ENCODE results near the gene SPARC. TPM values are rescaled to one million over a fixed set of nuclear protein-coding genes. Genes with fewer than 3 reads are reported as not detected.

SPARC gene
- total and polyA plus RNA-seq, 2 donors (not counting 1 experiment from before 2014, with no cell fraction given) = 0.45 TPM; not detected in 1

DNA sequence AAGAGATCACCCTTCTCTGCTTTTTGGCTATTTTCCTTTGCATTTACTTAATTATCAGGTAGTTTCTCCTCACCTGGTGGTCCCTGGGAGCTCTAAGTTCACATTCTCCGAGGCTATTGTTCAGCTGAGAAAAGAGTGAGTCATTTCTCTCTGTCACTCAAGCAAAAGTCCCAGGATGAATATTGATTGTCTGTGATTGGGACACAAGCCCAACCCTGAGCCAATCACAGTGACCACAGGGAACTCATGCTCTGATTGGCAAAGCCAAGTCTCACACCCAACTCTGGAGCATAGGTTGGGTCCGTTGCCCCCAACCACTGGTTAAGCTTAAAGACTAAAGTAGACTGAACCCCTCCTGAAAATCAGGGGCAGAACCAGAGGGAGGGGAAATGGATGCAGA is 67.8 kb downstream of the SPARC start:
- intact Hi-C loops (cut with micrococcal nuclease) = no loop called here
- POLR2A ChIA-PET = no interaction called here
- Histone ChIP-seq H3K36me3 (replicated peaks in 1 of 2; ENCODE audit: control extremely low read depth in 1 of 2, control insufficient read depth in 1 of 2, extremely low read depth in 1 of 2, insufficient read depth in 2 of 2, low read length in 1 of 2) (no peaks in the 10 kb centered on the region), H3K9ac (ENCODE audit: low read length) (no peak overlapping the region), H4K20me1 (ENCODE audit: control insufficient read depth, insufficient read depth, low read length, poor library complexity, severe bottlenecking) (no peaks in the 10 kb centered on the region), H3K4me2 (replicated peaks; ENCODE audit: low read depth, low read length, poor library complexity, severe bottlenecking) (no peak overlapping the region), H3K79me2 (ENCODE audit: control insufficient read depth, insufficient read depth, low read length) (no peaks in the 10 kb centered on the region), H3K27ac (ENCODE audit: low read length in 2 of 2) (no peak overlapping the region), H3K27me3 (replicated peaks in 1 of 4; ENCODE audit: control extremely low read depth in 1 of 4, control insufficient read depth in 3 of 4, insufficient read depth in 4 of 4, low read length in 3 of 4) (peaks cover 0 to 21% (median 3%) of the 10 kb centered on the region in 4 experiments), H3K4me3 (ENCODE audit: control extremely low read depth in 1 of 5, extremely low read depth in 1 of 5, insufficient read depth in 1 of 5, low read depth in 2 of 5, low read length in 4 of 5) (no peak overlapping the region), H3K4me1 (ENCODE audit: control insufficient read depth in 2 of 2, insufficient read depth in 2 of 2, low read length in 2 of 2) (no peaks in the 10 kb centered on the region), H2AFZ (ENCODE audit: insufficient read depth, low read depth, low read length, poor library complexity, severe bottlenecking) (no peak overlapping the region), H3K9me3 (ENCODE audit: control extremely low read depth in 1 of 3, control insufficient read depth in 2 of 3, insufficient read depth in 1 of 3, low read length in 2 of 3) (no peaks in the 10 kb centered on the region)
- no peak for TF ChIP-seq EZH2 (IDR thresholded peaks at IDR 0.05; ENCODE audit: borderline replicate concordance, insufficient read depth, low read depth, low read length, poor library complexity, severe bottlenecking)
- TF ChIP-seq, protein P1, sequence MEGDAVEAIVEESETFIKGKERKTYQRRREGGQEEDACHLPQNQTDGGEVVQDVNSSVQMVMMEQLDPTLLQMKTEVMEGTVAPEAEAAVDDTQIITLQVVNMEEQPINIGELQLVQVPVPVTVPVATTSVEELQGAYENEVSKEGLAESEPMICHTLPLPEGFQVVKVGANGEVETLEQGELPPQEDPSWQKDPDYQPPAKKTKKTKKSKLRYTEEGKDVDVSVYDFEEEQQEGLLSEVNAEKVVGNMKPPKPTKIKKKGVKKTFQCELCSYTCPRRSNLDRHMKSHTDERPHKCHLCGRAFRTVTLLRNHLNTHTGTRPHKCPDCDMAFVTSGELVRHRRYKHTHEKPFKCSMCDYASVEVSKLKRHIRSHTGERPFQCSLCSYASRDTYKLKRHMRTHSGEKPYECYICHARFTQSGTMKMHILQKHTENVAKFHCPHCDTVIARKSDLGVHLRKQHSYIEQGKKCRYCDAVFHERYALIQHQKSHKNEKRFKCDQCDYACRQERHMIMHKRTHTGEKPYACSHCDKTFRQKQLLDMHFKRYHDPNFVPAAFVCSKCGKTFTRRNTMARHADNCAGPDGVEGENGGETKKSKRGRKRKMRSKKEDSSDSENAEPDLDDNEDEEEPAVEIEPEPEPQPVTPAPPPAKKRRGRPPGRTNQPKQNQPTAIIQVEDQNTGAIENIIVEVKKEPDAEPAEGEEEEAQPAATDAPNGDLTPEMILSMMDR (IDR thresholded peaks at IDR 0.05) = no peak
- CTCF ChIA-PET = no interaction called here
- no peak overlapping the region for H3K4me3 Mint-ChIP-seq
- DNase-seq (no peak), ATAC-seq (ENCODE audit: low read depth) (no peak)
- H3K27me3 Mint-ChIP-seq = peaks cover 46% of the 10 kb centered on the region
- no peaks in the 10 kb centered on the region for H3K9me3 Mint-ChIP-seq (ENCODE audit: insufficient read depth)
- H3K27ac Mint-ChIP-seq = no peak overlapping the region
- no CpG with 5 or more reads among the region's 2 CpGs for WGBS (ENCODE audit: insufficient coverage)
- H3K4me1 Mint-ChIP-seq = no peaks in the 10 kb centered on the region

DNA sequence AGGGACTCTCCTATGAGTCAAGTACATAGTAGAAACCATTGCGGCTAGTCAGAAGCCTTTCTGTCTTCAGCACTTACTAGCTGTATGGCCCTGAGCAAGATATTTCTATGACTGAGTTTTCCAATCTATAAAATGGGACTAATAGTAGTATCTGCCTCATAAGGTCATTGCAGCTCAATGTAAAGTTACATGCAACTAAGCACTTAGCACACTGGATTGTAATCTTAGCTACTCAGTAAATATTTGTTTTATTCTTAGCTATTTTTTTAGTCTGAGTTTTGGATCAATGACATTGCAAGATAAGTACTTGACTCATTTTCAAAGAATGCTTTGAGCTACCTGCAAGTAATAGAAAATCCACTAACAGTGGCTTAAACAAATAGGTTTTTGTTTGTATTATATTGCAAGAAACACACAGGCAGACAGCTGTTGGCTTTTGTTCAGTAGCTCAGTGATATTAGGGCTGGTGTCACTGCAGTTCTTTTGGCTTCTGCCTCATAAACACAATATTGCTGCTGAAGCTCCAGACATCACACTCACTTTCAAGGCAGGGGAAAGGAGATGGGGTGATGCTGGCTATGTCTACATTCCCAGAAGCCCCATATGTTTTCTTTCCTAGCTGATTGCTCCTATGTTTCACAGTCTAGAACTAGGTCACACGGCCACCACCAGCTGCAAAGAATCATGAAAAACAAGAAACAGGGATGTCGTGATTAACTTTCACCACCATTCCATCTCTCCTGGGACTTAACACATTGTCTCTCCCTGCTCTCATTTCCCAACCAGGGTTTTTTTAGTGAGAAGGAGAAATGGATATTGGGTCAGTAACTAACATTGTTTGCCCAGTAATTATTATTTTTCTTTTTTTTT is 68.6 kb downstream of the SPARC start:
- Mint-ChIP-seq H3K4me3 (no peak overlapping the region), H3K4me1 (peaks cover 5% of the 10 kb centered on the region), H3K27ac (no peak overlapping the region), H3K27me3 (peaks cover 42% of the 10 kb centered on the region), H3K9me3 (ENCODE audit: insufficient read depth) (no peaks in the 10 kb centered on the region)
- Histone ChIP-seq H3K4me3 (ENCODE audit: control extremely low read depth in 1 of 5, extremely low read depth in 1 of 5, insufficient read depth in 1 of 5, low read depth in 2 of 5, low read length in 4 of 5) (no peak overlapping the region), H3K27ac (ENCODE audit: low read length in 2 of 2) (no peak overlapping the region), H3K9me3 (ENCODE audit: control extremely low read depth in 1 of 3, control insufficient read depth in 2 of 3, insufficient read depth in 1 of 3, low read length in 2 of 3) (no peaks in the 10 kb centered on the region), H3K79me2 (ENCODE audit: control insufficient read depth, insufficient read depth, low read length) (no peaks in the 10 kb centered on the region), H3K27me3 (replicated peaks in 1 of 4; ENCODE audit: control extremely low read depth in 1 of 4, control insufficient read depth in 3 of 4, insufficient read depth in 4 of 4, low read length in 3 of 4) (peaks cover 0 to 17% (median 3%) of the 10 kb centered on the region in 4 experiments), H3K36me3 (replicated peaks in 1 of 2; ENCODE audit: control extremely low read depth in 1 of 2, control insufficient read depth in 1 of 2, extremely low read depth in 1 of 2, insufficient read depth in 2 of 2, low read length in 1 of 2) (no peaks in the 10 kb centered on the region), H4K20me1 (ENCODE audit: control insufficient read depth, insufficient read depth, low read length, poor library complexity, severe bottlenecking) (no peaks in the 10 kb centered on the region), H3K4me1 (ENCODE audit: control insufficient read depth in 2 of 2, insufficient read depth in 2 of 2, low read length in 2 of 2) (peaks cover 3 to 4% of the 10 kb centered on the region in 2 donors), H3K4me2 (replicated peaks; ENCODE audit: low read depth, low read length, poor library complexity, severe bottlenecking) (no peak overlapping the region), H2AFZ (ENCODE audit: insufficient read depth, low read depth, low read length, poor library complexity, severe bottlenecking) (no peak overlapping the region), H3K9ac (ENCODE audit: low read length) (no peak overlapping the region)
- intact Hi-C loops (cut with micrococcal nuclease) = no loop called here
- TF ChIP-seq EZH2 (IDR thresholded peaks at IDR 0.05; ENCODE audit: borderline replicate concordance, insufficient read depth, low read depth, low read length, poor library complexity, severe bottlenecking) = no peak
- TF ChIP-seq, protein P1 (IDR thresholded peaks at IDR 0.05) = no peak
- ATAC-seq (ENCODE audit: low read depth) (no peak), DNase-seq (no peak)
- WGBS (ENCODE audit: insufficient coverage) = 100% methylated on average over 1 of the region's 3 CpGs
- CTCF ChIA-PET = interaction anchor here (1.0 kb wide), 1 partner anchor 39 kb away, joined by 3 read pairs; no protein-coding TSS in a partner anchor
- POLR2A ChIA-PET = no interaction called here

Measured in B cell (primary cell).